LNCAP (cell line): ENCODE data around the gene ANO10.

Source experiments
- TF ChIP-seq, protein P1 (sequence below): fragments of 450-650 bp; IDR thresholded peaks from 2 replicates; pipeline ENCODE4 v1.5.1; 2017; ENCODE audit warnings: mild to moderate bottlenecking

Gene ANO10

DNA sequence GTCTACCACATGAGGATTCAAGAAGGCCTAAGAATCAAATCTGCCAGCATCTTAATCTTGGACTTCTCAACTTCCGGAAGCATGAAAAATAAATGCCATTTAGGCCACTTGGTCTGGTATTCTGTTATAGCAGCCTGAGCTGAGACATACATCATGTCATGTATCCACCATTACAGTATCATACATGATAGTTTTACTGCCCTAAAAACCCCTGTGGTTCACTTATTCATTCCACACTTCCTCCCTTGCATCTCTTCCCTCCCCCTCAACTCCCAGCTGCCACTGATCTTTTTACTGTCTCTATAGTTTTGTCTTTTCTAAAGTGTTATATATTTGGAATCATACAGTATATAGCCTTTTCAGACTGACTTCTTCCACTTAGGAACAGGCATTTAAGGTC lies 173.7 kb downstream of the ANO10 start:
- TF ChIP-seq, protein P1, sequence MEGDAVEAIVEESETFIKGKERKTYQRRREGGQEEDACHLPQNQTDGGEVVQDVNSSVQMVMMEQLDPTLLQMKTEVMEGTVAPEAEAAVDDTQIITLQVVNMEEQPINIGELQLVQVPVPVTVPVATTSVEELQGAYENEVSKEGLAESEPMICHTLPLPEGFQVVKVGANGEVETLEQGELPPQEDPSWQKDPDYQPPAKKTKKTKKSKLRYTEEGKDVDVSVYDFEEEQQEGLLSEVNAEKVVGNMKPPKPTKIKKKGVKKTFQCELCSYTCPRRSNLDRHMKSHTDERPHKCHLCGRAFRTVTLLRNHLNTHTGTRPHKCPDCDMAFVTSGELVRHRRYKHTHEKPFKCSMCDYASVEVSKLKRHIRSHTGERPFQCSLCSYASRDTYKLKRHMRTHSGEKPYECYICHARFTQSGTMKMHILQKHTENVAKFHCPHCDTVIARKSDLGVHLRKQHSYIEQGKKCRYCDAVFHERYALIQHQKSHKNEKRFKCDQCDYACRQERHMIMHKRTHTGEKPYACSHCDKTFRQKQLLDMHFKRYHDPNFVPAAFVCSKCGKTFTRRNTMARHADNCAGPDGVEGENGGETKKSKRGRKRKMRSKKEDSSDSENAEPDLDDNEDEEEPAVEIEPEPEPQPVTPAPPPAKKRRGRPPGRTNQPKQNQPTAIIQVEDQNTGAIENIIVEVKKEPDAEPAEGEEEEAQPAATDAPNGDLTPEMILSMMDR, result no peak

DNA sequence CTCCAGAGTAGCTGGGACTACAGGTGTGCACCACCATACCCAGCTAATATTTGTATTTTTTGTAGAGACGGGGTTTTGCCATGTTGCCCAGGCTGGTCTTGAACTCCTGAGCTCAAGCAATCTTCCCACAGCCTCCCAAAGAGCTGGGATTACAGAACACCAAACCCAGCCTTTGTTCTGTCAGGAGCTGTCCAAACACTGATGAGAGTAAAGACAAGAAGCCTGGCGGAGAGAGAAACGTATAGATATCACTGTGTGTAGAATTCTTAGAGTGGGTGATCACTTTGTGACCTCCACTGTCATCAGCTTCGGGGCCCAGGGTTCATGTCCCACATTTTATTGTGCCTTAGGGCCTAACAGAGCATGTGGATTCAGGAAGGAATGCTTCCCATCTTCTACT lies 176.0 kb downstream of the ANO10 start:
- TF ChIP-seq, protein P1, result no peak

DNA sequence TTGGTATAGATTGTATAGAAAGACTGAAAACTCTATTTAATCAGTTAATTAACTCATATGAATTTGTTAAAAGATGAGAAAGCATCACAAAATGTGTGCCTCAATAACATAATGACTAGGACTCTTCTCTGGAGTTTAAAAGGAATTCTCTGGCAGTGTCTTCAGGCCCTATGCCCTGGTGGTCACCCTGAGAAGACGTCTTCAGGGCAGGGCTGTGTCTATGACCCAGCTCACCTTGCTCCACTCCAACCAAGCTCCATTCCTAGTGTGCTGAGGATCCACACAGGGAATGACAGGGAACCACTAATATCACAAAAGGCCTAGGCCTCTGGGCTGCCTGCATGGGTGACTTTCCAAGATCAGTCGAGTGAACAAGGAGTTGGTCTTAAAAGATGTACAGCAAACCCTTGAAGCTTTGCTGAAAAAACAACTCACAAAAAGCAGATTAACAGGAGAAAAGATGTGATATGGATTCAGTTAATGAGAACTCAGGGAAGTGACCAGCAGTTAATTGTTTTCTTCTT lies 178.9 kb downstream of the ANO10 start:
- TF ChIP-seq, protein P1, result no peak

GRCh38 chr3:43436507-43437140 lies 185.2 kb downstream of the ANO10 start:
- TF ChIP-seq, protein P1, result no peak

GRCh38 chr3:43435706-43436105 lies 186.1 kb downstream of the ANO10 start:
- TF ChIP-seq, protein P1, result no peak

GRCh38 chr3:43434431-43434830 lies 187.4 kb downstream of the ANO10 start:
- TF ChIP-seq, protein P1, result no peak

- TF ChIP-seq, protein P1, result no peak
Measured at GRCh38 chr3:43432462-43432861, 189.3 kb downstream of the ANO10 start.

DNA sequence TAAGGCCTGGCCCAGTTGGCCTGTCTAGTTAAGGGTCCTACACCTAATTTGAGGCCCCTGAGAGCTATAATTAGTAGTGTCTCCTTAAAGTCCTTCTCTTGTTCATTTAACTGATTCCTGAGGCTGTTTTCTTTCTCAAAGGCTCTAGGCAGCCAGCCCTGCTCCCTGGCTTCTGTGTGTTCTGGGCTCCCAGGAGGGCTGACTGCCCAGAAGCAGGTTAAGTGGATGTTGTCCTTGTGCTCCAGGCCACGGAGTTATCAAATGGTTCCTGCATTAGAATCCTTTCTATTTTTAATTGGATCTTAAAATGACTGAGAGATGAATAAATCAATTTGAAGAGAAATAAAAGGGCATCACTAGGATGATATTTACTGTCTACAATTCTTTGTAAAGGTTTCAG lies 195.4 kb downstream of the ANO10 start:
- TF ChIP-seq, protein P1, result no peak
